Measurements from ENCODE around the gene MERTK. TPM values are rescaled to one million over a fixed set of nuclear protein-coding genes. Genes with fewer than 3 reads are reported as not detected.

The MERTK gene
- total and polyA plus RNA-seq, 3 donors from 2014 or later = 28.9 to 74.2 (median 73.8) TPM

GRCh38 chr2:112074506-112074905 lies 176.1 kb downstream of the MERTK start:
- DNase-seq = no peak
- H3K27ac ChIP-seq = no peak overlapping the region
- no peaks in the 10 kb centered on the region for H3K36me3 ChIP-seq (ENCODE audit: low read depth, missing control alignments)
- WGBS, 2 donors = 90 to 93% methylated on average over 1 of the region's 1 CpG
- no peak for TF ChIP-seq POLR2A (IDR thresholded peaks at IDR 0.05)
- TF ChIP-seq CTCF (IDR thresholded peaks at IDR 0.05) = no peak
- no peaks in the 10 kb centered on the region for H3K9me3 ChIP-seq
- intact Hi-C loops (cut with DNase I; ENCODE audit: low total_unique reads) = no loop called here
- no peak overlapping the region for H3K4me3 ChIP-seq
- H3K27me3 ChIP-seq = no peaks in the 10 kb centered on the region
- no peaks in the 10 kb centered on the region for H3K4me1 ChIP-seq

- no peaks in the 10 kb centered on the region for H3K4me1 ChIP-seq
- no peaks in the 10 kb centered on the region for H3K36me3 ChIP-seq (ENCODE audit: low read depth, missing control alignments)
- WGBS, 2 donors = 85 to 94% methylated on average over 8 of the region's 8 CpGs
- TF ChIP-seq POLR2A (IDR thresholded peaks at IDR 0.05) (no peak), CTCF (IDR thresholded peaks at IDR 0.05) (no peak)
- intact Hi-C loops (cut with DNase I; ENCODE audit: low total_unique reads) = no loop called here
- no peaks in the 10 kb centered on the region for H3K27me3 ChIP-seq
- DNase-seq = no peak
- no peak overlapping the region for H3K4me3 ChIP-seq
- H3K9me3 ChIP-seq = no peaks in the 10 kb centered on the region
- no peak overlapping the region for H3K27ac ChIP-seq
Observed at GRCh38 chr2:112075490-112076260, 177.3 kb downstream of the MERTK start.

GRCh38 chr2:112077814-112078213 lies 179.4 kb downstream of the MERTK start:
- TF ChIP-seq CTCF (IDR thresholded peaks at IDR 0.05) (no peak), POLR2A (IDR thresholded peaks at IDR 0.05) (no peak)
- Histone ChIP-seq H3K27ac (no peak overlapping the region), H3K4me3 (no peak overlapping the region), H3K9me3 (no peaks in the 10 kb centered on the region), H3K27me3 (no peaks in the 10 kb centered on the region), H3K4me1 (no peaks in the 10 kb centered on the region), H3K36me3 (ENCODE audit: low read depth, missing control alignments) (no peaks in the 10 kb centered on the region)
- intact Hi-C loops (cut with DNase I; ENCODE audit: low total_unique reads) = no loop called here
- 68 to 75% methylated on average over 1 of the region's 1 CpG for WGBS, 2 donors
- DNase-seq = no peak

Small RNA genes within 50 kb of the gene (small RNA-seq; reads per million reads assigned to genes)
- 0 reads per million in 2 donors for gene RN7SL297P

Other genes starting within 250 kb of the MERTK start
- gene ANAPC1, start 14.4 kb upstream of the MERTK start, total RNA-seq = 10 to 100 TPM; 68.5 to 77.2 TPM
- 32.6 TPM for gene ANAPC1, start 14.4 kb upstream of the MERTK start, polyA plus RNA-seq (ENCODE audit: insufficient read depth, low read depth, low replicate concordance)
- 10 to 100 TPM; 13.2 to 22.6 TPM for gene TMEM87B, start 156.7 kb downstream of the MERTK start, total RNA-seq
- gene TMEM87B, start 156.7 kb downstream of the MERTK start, polyA plus RNA-seq (ENCODE audit: insufficient read depth, low read depth, low replicate concordance) = 12.9 TPM
- gene FBLN7, start 239.8 kb downstream of the MERTK start, total RNA-seq = 1 to 10 TPM in 1 of 2 donors, under 1 TPM in 1; 0.79 to 3.3 TPM
- 3.1 TPM for gene FBLN7, start 239.8 kb downstream of the MERTK start, polyA plus RNA-seq (ENCODE audit: insufficient read depth, low read depth, low replicate concordance)